HCT116 (cell line): ENCODE results near the gene CYP4F8. TPM values are rescaled to one million over a fixed set of nuclear protein-coding genes. Genes with fewer than 3 reads are reported as not detected.

Experiments used
- ATAC-seq: fragments of 200-7000 bp; cut with Tn5 transposase; 2 replicates; pipeline ENCODE4 v1.9.1; 2020; ENCODE audit warnings: mild to moderate bottlenecking, moderate library complexity
- BruUV-seq: library from RNA; stranded (reverse); fragments of 400-500 nt; replicated peaks from 2 replicates; lab custom pipeline; 2021; lab: Mats Ljungman, UMichigan
- CTCF ChIA-PET: fragments of 300-600 bp; sonication (Branson Sonifier 250); formaldehyde crosslinking; loops from one replicate; lab custom pipeline; 2021; ENCODE audit warnings: antibody characterized with exemption; lab: Charles Lee
- POLR2A ChIA-PET: fragments of 300-600, 350-600 bp; sonication (Branson Sonifier 250); formaldehyde crosslinking; loops from one replicate; lab custom pipeline; 2021; ENCODE audit warnings: antibody characterized with exemption; lab: Charles Lee
- RAD21 ChIA-PET, 2 experiments: fragments of 300-600 bp; sonication (Branson Sonifier 250); formaldehyde crosslinking; loops; one replicate each; lab custom pipeline; 2023; ENCODE audit warnings: low total read pairs in 2 of 2; ENCODE audit not compliant: uncharacterized antibody in 2 of 2, unreplicated experiment in 2 of 2, low non-redundant PET in 1 of 2; lab: Charles Lee
- DNase-seq: peaks from one replicate; pipeline ENCODE4 v3.0.0-alpha.2; 2010; ENCODE audit warnings: low read depth, low spot score
- H2AFZ ChIP-seq: fragments of 200-600 bp; shearing (Covaris generic), sonication (generic); 2 replicates; pipeline ENCODE4 v1.6.1; 2017; ENCODE audit warnings: low read depth, mixed run types, mixed read lengths, antibody characterized with exemption, low read length; ENCODE audit not compliant: poor library complexity, severe bottlenecking
- H3K27ac ChIP-seq: 2 replicates; pipeline ENCODE4 v1.5.1; 2012; ENCODE audit warnings: low read depth, low read length
- H3K27me3 ChIP-seq: fragments of 200-600 bp; sonication (generic); 2 replicates; pipeline ENCODE4 v1.6.1; 2016; ENCODE audit warnings: mixed run types, low read length, mixed read lengths; ENCODE audit not compliant: insufficient read depth
- H3K36me3 ChIP-seq, 2 experiments: fragments of 200-500 bp in 1 of 2; fragments of 200-600 bp in 1 of 2; sonication (Bioruptor generic) in 1 of 2; sonication (generic) in 1 of 2; 2 replicates each; pipeline versions ENCODE4 v1.5.1 to v1.6.1; 2014 to 2016; ENCODE audit warnings: low read length in 2 of 2, inconsistent platforms in 1 of 2, mixed read lengths in 1 of 2, mixed run types in 1 of 2; ENCODE audit not compliant: insufficient read depth in 2 of 2, control insufficient read depth in 1 of 2
- H3K4me1 ChIP-seq, 2 experiments: fragments of 200-600 bp in 1 of 2; sonication (generic) in 1 of 2; 2 replicates each; pipeline versions ENCODE4 v1.5.1 to v1.6.1; 2012 to 2017; ENCODE audit warnings: low read length in 2 of 2, inconsistent platforms in 1 of 2, mild to moderate bottlenecking in 1 of 2, mixed read lengths in 1 of 2, mixed run types in 1 of 2, moderate library complexity in 1 of 2; ENCODE audit not compliant: insufficient read depth in 2 of 2, control insufficient read depth in 1 of 2
- H3K4me2 ChIP-seq: fragments of 200-600 bp; sonication (generic); 2 replicates; pipeline ENCODE4 v1.6.1; 2017; ENCODE audit warnings: mixed run types, low read length, mixed read lengths
- H3K4me3 ChIP-seq, 2 experiments: fragments of 200-600 bp in 1 of 2; sonication (generic) in 1 of 2; replicated peaks in 1 of 2; 2 replicates each; pipeline ENCODE4 v1.5.1; 2011 to 2016; ENCODE audit warnings: low read length in 2 of 2, control low read depth in 1 of 2, low read depth in 1 of 2, mild to moderate bottlenecking in 1 of 2, mixed read lengths in 1 of 2, mixed run types in 1 of 2
- H3K79me2 ChIP-seq: fragments of 200-600 bp; sonication (generic); 2 replicates; pipeline ENCODE4 v1.6.1; 2017; ENCODE audit warnings: mild to moderate bottlenecking, mixed run types, low read length, moderate library complexity, mixed read lengths; ENCODE audit not compliant: insufficient read depth
- H3K9ac ChIP-seq: fragments of 200-600 bp; sonication (generic); 2 replicates; pipeline ENCODE4 v1.6.1; 2016; ENCODE audit warnings: low read length, mixed read lengths
- H3K9me2 ChIP-seq: fragments of 200-600 bp; sonication (generic), shearing (Covaris generic); 2 replicates; pipeline ENCODE4 v1.6.1; 2017; ENCODE audit warnings: mixed run types, mild to moderate bottlenecking, moderate library complexity; ENCODE audit not compliant: insufficient read depth
- H3K9me3 ChIP-seq, 2 experiments: fragments of 200-500 bp in 1 of 2; fragments of 200-600 bp in 1 of 2; sonication (Bioruptor generic) in 1 of 2; sonication (generic) in 1 of 2; 2 replicates each; pipeline ENCODE4 v1.6.1; 2014 to 2017; ENCODE audit warnings: low read length in 2 of 2, mixed read lengths in 2 of 2, inconsistent platforms in 1 of 2, low read depth in 1 of 2, mild to moderate bottlenecking in 1 of 2, mixed run types in 1 of 2, moderate library complexity in 1 of 2; ENCODE audit not compliant: control insufficient read depth in 1 of 2, insufficient read depth in 1 of 2
- H4K20me1 ChIP-seq: fragments of 200-600 bp; sonication (generic), shearing (Covaris generic); 2 replicates; pipeline ENCODE4 v1.6.1; 2017; ENCODE audit warnings: mixed run types, mild to moderate bottlenecking, moderate library complexity; ENCODE audit not compliant: insufficient read depth
- EGR1 ChIP-seq: IDR thresholded peaks from 2 replicates; pipeline ENCODE4 v1.6.1; 2012; ENCODE audit warnings: low read depth
- ELF1 ChIP-seq: IDR thresholded peaks from 2 replicates; pipeline ENCODE4 v1.6.1; 2012; ENCODE audit warnings: low read depth, borderline replicate concordance
- EZH2 ChIP-seq: fragments of 200-600 bp; sonication (generic); IDR thresholded peaks from 2 replicates; pipeline ENCODE4 v1.6.1; 2017; ENCODE audit warnings: antibody characterized with exemption, mixed run types
- FOSL1 ChIP-seq: IDR thresholded peaks from 2 replicates; pipeline ENCODE4 v1.6.1; 2012; ENCODE audit warnings: low read depth
- JUND ChIP-seq: IDR thresholded peaks from 2 replicates; pipeline ENCODE4 v1.6.1; 2012
- POLR2AphosphoS5 ChIP-seq: IDR thresholded peaks from 2 replicates; pipeline ENCODE4 v1.6.1; 2011; ENCODE audit warnings: mild to moderate bottlenecking, low read depth, low read length, moderate library complexity
- RAD21 ChIP-seq: IDR thresholded peaks from 2 replicates; pipeline ENCODE4 v1.6.1; 2012; ENCODE audit warnings: low read depth, mild to moderate bottlenecking
- SRF ChIP-seq: IDR thresholded peaks from 2 replicates; pipeline ENCODE4 v1.6.1; 2012; ENCODE audit warnings: low read depth
- TCF7L2 ChIP-seq: IDR thresholded peaks from 2 replicates; pipeline ENCODE4 v1.7.0; 2011; ENCODE audit warnings: borderline replicate concordance, inconsistent platforms; ENCODE audit not compliant: insufficient read depth, insufficient read length; ENCODE audit errors: extremely low read depth
- ZFX ChIP-seq: fragments of 450-650 bp; IDR thresholded peaks from 2 replicates; pipeline ENCODE4 v1.6.1; 2017
- ZNF274 ChIP-seq: fragments of 200-500 bp; sonication (Bioruptor generic); IDR thresholded peaks from 2 replicates; pipeline ENCODE4 v1.6.1; 2014; ENCODE audit warnings: mild to moderate bottlenecking, low read depth, low read length, inconsistent platforms
- intact Hi-C: fragments of 100-400 bp; cut with micrococcal nuclease; formaldehyde crosslinking; loops from 2 replicates; pipeline ENCODE4 v1.10.0; 2022
- total RNA-seq: library from RNA; stranded (reverse); gene quantifications from one replicate; pipeline ENCODE4 v1.2.1, GENCODE V29; 2021; ENCODE audit not compliant: unreplicated experiment
- TF ChIP-seq, protein P1 (sequence below), 3 experiments: fragments of 200-600 bp in 1 of 3; sonication (generic) in 1 of 3; IDR thresholded peaks in 2 of 3; conservative IDR thresholded peaks in 1 of 3; 2 replicates each; pipeline ENCODE4 v1.5.1; 2012 to 2017; ENCODE audit warnings: low read depth in 2 of 3, low read length in 2 of 3, antibody characterized with exemption in 1 of 3, borderline replicate concordance in 1 of 3, control low read depth in 1 of 3, mild to moderate bottlenecking in 1 of 3, mixed read lengths in 1 of 3, mixed run types in 1 of 3, moderate library complexity in 1 of 3; ENCODE audit not compliant: insufficient read depth in 1 of 3
- TF ChIP-seq, protein P2 (sequence below): IDR thresholded peaks from 2 replicates; pipeline ENCODE4 v1.6.1; 2012

The CYP4F8 gene
- total RNA-seq, 1 experiment from 2014 or later: not detected

DNA sequence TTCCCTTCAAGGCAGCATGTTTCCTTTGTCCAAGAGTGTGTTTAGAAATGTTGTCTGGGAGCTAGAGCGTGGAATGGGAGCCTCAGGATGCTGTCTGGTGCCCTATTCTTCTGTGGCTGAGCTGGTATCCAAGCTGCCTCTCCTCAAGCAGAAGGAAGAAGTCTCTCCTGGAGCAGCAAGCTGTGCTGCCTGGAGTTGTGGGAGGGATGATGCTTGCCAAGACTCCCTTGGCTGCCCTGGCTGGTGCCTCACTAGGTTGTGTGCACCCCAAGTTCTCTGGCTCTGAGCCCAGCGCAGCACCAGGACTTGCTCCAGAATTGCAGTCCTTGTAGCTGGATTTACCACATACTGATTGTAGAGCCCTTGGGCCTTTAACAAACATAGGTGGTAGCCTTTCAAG is 21.0 kb downstream of the CYP4F8 start (continued):
- no peak for TF ChIP-seq POLR2AphosphoS5
- no peak for TF ChIP-seq ZNF274
- TF ChIP-seq ELF1: no peak

DNA sequence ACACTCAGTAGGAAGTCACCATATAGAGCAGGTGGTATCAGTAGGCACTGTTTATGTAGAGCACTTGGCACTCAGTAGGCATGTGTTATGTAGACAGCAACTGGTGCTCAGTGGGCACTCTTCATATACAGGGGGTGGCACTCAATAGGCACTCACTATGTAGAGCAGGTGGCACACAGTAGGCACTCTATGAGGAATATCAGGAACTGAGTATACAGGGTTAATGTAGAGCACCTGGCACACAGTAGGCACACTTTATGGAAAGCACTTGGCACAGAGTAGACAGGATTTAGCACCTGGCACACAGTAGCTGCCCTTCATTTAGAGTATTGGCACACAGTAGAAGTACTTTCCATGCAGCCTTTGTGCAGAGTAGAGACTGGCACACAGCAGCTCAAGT is 24.6 kb downstream of the CYP4F8 start:
- Histone ChIP-seq H3K9ac (no peak overlapping the region), H3K4me2 (peak overlapping the region; percentile 61), H2AFZ (no peak overlapping the region), H3K79me2 (no peaks in the 10 kb centered on the region), H3K4me3 (no peak overlapping the region), H3K27me3 (no peaks in the 10 kb centered on the region), H3K27ac (no peak overlapping the region), H4K20me1 (no peaks in the 10 kb centered on the region), H3K9me2 (no peaks in the 10 kb centered on the region), H3K9me3 (no peaks in the 10 kb centered on the region), H3K4me1 (peaks cover 16 to 33% of the 10 kb centered on the region in 2 experiments), H3K36me3 (no peaks in the 10 kb centered on the region)
- TF ChIP-seq ELF1 (no peak), RAD21 (no peak), ZFX (no peak), JUND (no peak), EZH2 (no peak), EGR1 (no peak), TCF7L2 (no peak), ZNF274 (no peak), SRF (no peak), FOSL1 (no peak)
- TF ChIP-seq, protein P1, sequence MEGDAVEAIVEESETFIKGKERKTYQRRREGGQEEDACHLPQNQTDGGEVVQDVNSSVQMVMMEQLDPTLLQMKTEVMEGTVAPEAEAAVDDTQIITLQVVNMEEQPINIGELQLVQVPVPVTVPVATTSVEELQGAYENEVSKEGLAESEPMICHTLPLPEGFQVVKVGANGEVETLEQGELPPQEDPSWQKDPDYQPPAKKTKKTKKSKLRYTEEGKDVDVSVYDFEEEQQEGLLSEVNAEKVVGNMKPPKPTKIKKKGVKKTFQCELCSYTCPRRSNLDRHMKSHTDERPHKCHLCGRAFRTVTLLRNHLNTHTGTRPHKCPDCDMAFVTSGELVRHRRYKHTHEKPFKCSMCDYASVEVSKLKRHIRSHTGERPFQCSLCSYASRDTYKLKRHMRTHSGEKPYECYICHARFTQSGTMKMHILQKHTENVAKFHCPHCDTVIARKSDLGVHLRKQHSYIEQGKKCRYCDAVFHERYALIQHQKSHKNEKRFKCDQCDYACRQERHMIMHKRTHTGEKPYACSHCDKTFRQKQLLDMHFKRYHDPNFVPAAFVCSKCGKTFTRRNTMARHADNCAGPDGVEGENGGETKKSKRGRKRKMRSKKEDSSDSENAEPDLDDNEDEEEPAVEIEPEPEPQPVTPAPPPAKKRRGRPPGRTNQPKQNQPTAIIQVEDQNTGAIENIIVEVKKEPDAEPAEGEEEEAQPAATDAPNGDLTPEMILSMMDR (IDR thresholded peaks at IDR 0.05 in 2 of 3, conservative IDR thresholded peaks at IDR 0.05 in 1 of 3; ENCODE audit: borderline replicate concordance in 1 of 3, insufficient read depth in 1 of 3, low read depth in 2 of 3, low read length in 2 of 3): no peak
- TF ChIP-seq, protein P2, sequence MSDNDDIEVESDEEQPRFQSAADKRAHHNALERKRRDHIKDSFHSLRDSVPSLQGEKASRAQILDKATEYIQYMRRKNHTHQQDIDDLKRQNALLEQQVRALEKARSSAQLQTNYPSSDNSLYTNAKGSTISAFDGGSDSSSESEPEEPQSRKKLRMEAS: no peak
- ATAC-seq (no peak), DNase-seq (no peak)
- RAD21 ChIA-PET: no interaction called here
- CTCF ChIA-PET: interaction anchor here (1.4 kb wide), 1 partner anchor 10 kb away, joined by 4 read pairs; no protein-coding TSS in a partner anchor
- intact Hi-C loops: no loop called here
- POLR2A ChIA-PET: no interaction called here
- BruUV-seq: no TSS peak
